GM18505 (cell line): ENCODE results near the gene SUSD2.
"Not testable (repeated sequence)": the region's sequence is repeated elsewhere in the genome, so short reads cannot be mapped to it uniquely, and the experiment has no call there.

Experiments
- ATAC-seq: cut with Tn5 transposase; IDR thresholded peaks from one replicate; pipeline ENCODE4 v1.9.1; 2021; ENCODE audit not compliant: unreplicated experiment
- POLR2A ChIP-seq: IDR thresholded peaks from 4 replicates; pipeline ENCODE4 v1.6.1; 2011; ENCODE audit warnings: borderline replicate concordance; ENCODE audit not compliant: insufficient read depth, insufficient read length; ENCODE audit errors: extremely low read depth

Gene SUSD2

GRCh38 chr22:24198682-24199052 is 17.4 kb downstream of the SUSD2 start:
- no peak for ATAC-seq
- TF ChIP-seq POLR2A = no peak

GRCh38 chr22:24200619-24201212 is 19.4 kb downstream of the SUSD2 start:
- TF ChIP-seq POLR2A = no peak
- no peak for ATAC-seq

GRCh38 chr22:24201681-24202614 is 20.7 kb downstream of the SUSD2 start:
- no peak for ATAC-seq
- no peak for TF ChIP-seq POLR2A

GRCh38 chr22:24203856-24204255 is 22.6 kb downstream of the SUSD2 start:
- not testable (repeated sequence) for ATAC-seq

GRCh38 chr22:24205438-24206195 is 24.3 kb downstream of the SUSD2 start:
- no peak for ATAC-seq
- no peak for TF ChIP-seq POLR2A

- not testable (repeated sequence) for ATAC-seq
These were observed 25.4 kb downstream of the SUSD2 start for GRCh38 chr22:24206460-24207263.

- TF ChIP-seq POLR2A = no peak
- no peak for ATAC-seq
These were observed 26.2 kb downstream of the SUSD2 start for GRCh38 chr22:24207264-24208011.

GRCh38 chr22:24208012-24208749 is 26.9 kb downstream of the SUSD2 start:
- ATAC-seq = no peak

GRCh38 chr22:24209016-24209415 is 27.7 kb downstream of the SUSD2 start:
- ATAC-seq = no peak
- no peak for TF ChIP-seq POLR2A

More at GRCh38 chr22:24208012-24208749, 26.9 kb downstream of the SUSD2 start:
- no peak for TF ChIP-seq POLR2A

GRCh38 chr22:24209687-24210086 is 28.4 kb downstream of the SUSD2 start:
- no peak for ATAC-seq
- no peak for TF ChIP-seq POLR2A

GRCh38 chr22:24210409-24210808 is 29.1 kb downstream of the SUSD2 start:
- not testable (repeated sequence) for ATAC-seq

DNA sequence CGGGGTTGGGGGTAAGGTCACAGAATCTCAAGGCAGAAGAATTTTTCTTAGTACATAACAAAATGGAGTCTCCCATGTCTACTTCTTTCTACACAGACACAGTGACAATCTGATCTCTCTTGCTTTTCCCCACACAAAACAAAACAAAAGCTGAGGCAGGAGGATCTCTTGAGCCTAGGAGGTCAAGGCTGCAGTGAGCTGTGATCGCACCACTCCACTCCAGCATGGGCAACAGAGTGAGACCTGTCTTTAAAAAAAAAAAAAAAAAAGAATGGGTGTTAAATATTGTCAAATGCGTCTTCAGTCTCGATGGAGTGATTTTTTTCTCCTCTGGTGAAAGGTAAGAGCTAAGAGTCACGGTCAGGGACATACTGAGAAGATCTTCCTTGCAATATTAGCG is 30.4 kb downstream of the SUSD2 start:
- ATAC-seq = not testable (repeated sequence)

DNA sequence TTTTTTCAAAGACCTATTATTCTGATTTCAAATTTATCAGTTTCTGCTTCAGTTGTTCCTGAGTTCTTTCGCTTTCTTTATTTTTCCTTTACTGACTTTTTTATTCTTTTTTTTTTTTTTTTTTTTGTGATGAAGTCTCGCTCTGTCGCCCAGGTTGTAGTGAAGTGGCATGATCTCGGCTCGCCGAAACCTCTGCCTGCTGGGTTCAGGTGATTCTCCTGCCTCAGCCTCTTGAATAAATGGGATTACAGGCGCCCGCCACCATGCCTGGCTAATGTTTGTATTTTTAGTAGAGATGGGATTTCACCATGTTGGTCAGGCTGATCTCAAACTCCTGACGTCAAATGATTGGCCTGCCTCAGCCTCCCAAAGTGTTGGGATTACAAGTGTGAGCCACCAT is 31.8 kb downstream of the SUSD2 start:
- not testable (repeated sequence) for ATAC-seq
